K562 (cell line): ENCODE results near the gene IFRD1. TPM values are rescaled to one million over a fixed set of nuclear protein-coding genes. Genes with fewer than 3 reads are reported as not detected.
A peak's percentile ranks its signal among the peaks of the same experiment; 100 is the strongest.

Experiments used
- ESRRB ChIP-seq: fragments of 250-450 bp; sonication (Bioruptor Pico); IDR thresholded peaks from 2 replicates; pipeline ENCODE4 v1.5.0; 2020; ENCODE audit warnings: mild to moderate bottlenecking, moderate library complexity, borderline replicate concordance
- HIVEP1 ChIP-seq: fragments of 250-450 bp; sonication (Bioruptor Pico); IDR thresholded peaks from 2 replicates; pipeline ENCODE4 v1.4.0; 2020; ENCODE audit warnings: mild to moderate bottlenecking
- MAFK ChIP-seq: IDR thresholded peaks from 2 replicates; pipeline ENCODE4 v1.6.1; 2011; ENCODE audit warnings: low read length, improper control_type of control experiment
- NCOA2 ChIP-seq, 2 experiments: fragments of 450-650 bp; IDR thresholded peaks; 2 replicates each; pipeline ENCODE4 v1.6.1; 2018; ENCODE audit warnings: mild to moderate bottlenecking in 2 of 2, moderate library complexity in 1 of 2; ENCODE audit not compliant: partially characterized antibody in 2 of 2
- NFE2 ChIP-seq: IDR thresholded peaks from 2 replicates; pipeline ENCODE4 v1.6.1; 2014; ENCODE audit warnings: antibody characterized with exemption, low read depth
- NR2C1 ChIP-seq, 2 experiments: fragments of 450-650 bp; IDR thresholded peaks; 2 replicates each; pipeline ENCODE4 v1.6.1; 2017; ENCODE audit warnings: mild to moderate bottlenecking in 2 of 2, antibody characterized with exemption in 1 of 2, inconsistent platforms in 1 of 2, missing compliant biosample characterization in 1 of 2, missing genetic modification characterization in 1 of 2
- NR4A1 ChIP-seq, 2 experiments: fragments of 250-450 bp in 1 of 2; fragments of 450-650 bp in 1 of 2; sonication (Bioruptor Pico) in 1 of 2; IDR thresholded peaks; 2 replicates each; pipeline versions ENCODE4 v1.4.0 to v1.6.1; 2016 to 2020; ENCODE audit warnings: mild to moderate bottlenecking in 2 of 2, missing compliant biosample characterization in 1 of 2, missing genetic modification characterization in 1 of 2, moderate library complexity in 1 of 2
- SAFB ChIP-seq: fragments of 200-400 bp; formaldehyde crosslinking; IDR thresholded peaks from 2 replicates; pipeline ENCODE4 v1.6.1; 2017; ENCODE audit warnings: low read depth, low read length, borderline replicate concordance
- TAF1 ChIP-seq: IDR thresholded peaks from 2 replicates; pipeline ENCODE4 v1.6.1; 2011; ENCODE audit warnings: mild to moderate bottlenecking, low read length, moderate library complexity; ENCODE audit not compliant: insufficient read depth, control insufficient read depth, severe bottlenecking; ENCODE audit errors: extremely low read depth
- TEAD4 ChIP-seq, 2 experiments: sonication (generic) in 1 of 2; formaldehyde crosslinking in 1 of 2; IDR thresholded peaks; 2 replicates each; pipeline versions ENCODE4 v1.6.1 to v1.8.0; 2012 to 2022; ENCODE audit warnings: borderline replicate concordance in 1 of 2, inconsistent platforms in 1 of 2, low read length in 1 of 2, mild to moderate bottlenecking in 1 of 2, missing genetic modification reagents in 1 of 2
- ZNF830 ChIP-seq: fragments of 250-450 bp; sonication (Bioruptor Pico); IDR thresholded peaks from 2 replicates; pipeline ENCODE4 v1.5.0; 2021; ENCODE audit warnings: mild to moderate bottlenecking
- polyA plus RNA-seq, 8 experiments: library from polyadenylated mRNA; depleted of rRNA in 4 of 8; stranded (reverse) in 5 of 8; unstranded in 3 of 8; fragments of >200 nt; fragmentation: Nextera tagmentation in 2 of 8; fragmentation: Illumina TruSeq in 1 of 8; extraction: Ambion mirVana in 2 of 8; extraction: Trizol in 1 of 8; gene quantifications; 2 replicates each; pipeline versions ENCODE4 v1.2.1 to v1.2.3, GENCODE V29; 2011 to 2014; ENCODE audit warnings: inconsistent platforms in 1 of 8, missing spikeins in 1 of 8
- total RNA-seq, 7 experiments: library from RNA; depleted of rRNA in 6 of 7; stranded (reverse); fragments of >200 nt in 6 of 7; fragmentation: Illumina TruSeq in 2 of 7; extraction: Trizol in 2 of 7; gene quantifications; 2 replicates each; pipeline versions ENCODE4 v1.2.1 to v1.2.3, GENCODE V29; 2011 to 2021; ENCODE audit warnings: low replicate concordance in 1 of 7
- TF ChIP-seq, protein P1 (sequence below): sonication (generic); formaldehyde crosslinking; IDR thresholded peaks from 2 replicates; pipeline ENCODE4 v1.8.0; 2022; ENCODE audit warnings: mild to moderate bottlenecking, missing genetic modification reagents
- TF ChIP-seq, protein P2 (sequence below): fragments of 150-350 bp; IDR thresholded peaks from 2 replicates; pipeline ENCODE4 v1.6.1; 2014; ENCODE audit warnings: low read depth, mild to moderate bottlenecking, low read length, borderline replicate concordance
- TF ChIP-seq, protein P3 (sequence below), 3 experiments: fragments of 200-800 bp in 1 of 3; fragments of 250-450 bp in 1 of 3; fragments of 450-650 bp in 1 of 3; sonication (Bioruptor Pico) in 1 of 3; sonication (Bioruptor generic) in 1 of 3; formaldehyde crosslinking in 1 of 3; IDR thresholded peaks; 2 replicates each; pipeline versions ENCODE4 v1.6.1 to v1.8.0; 2016 to 2022; ENCODE audit warnings: mild to moderate bottlenecking in 2 of 3, missing genetic modification characterization in 2 of 3, missing compliant biosample characterization in 1 of 3, moderate library complexity in 1 of 3

The IFRD1 gene
- total and polyA plus RNA-seq, 9 of the 15 experiments (the other 6 are each of a cell fraction or from before 2014, with no cell fraction given): 27.6 to 81.8 (median 68.1) TPM

DNA sequence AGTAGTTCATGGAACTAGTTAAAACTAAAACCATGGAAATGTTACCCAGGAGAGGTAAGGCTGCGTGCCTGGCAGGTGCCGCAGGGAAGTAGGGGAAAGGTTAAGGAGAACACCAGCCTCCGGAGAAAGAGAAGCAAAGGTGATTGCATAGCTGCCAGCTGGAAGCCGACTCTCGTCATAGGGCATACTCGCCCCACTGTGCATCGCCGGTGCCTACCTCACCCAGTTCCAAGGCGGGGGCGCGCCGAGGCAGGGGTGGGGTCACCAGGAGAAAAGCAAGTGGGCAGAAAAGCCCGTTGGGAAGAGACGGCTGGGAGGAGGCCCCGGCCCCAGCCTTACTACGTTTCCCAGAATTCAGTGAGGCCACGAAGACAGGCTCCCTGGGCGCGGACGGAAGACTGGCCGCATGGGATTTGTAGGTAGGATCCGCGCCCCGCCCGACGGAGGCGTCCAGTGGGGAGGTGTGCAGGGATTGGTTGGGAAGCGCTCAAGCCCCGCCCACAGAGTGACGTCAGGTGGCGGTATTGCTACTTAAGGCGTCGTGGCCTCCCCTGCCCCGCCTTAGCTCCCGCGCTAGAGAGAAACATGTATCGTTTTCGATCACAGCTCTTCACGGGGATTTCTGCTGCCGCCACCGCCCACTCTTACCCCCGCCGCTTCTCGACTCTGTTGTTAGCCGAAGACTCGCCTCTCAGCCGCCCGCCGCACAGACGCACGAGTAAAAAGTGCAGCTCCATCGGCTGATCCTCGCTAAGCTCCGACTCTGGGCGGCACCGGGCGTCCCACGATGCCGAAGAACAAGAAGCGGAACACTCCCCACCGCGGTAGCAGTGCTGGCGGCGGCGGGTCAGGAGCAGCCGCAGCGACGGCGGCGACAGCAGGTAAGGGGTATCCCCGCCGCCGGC is at the start of gene IFRD1 (continued):
- TF ChIP-seq SAFB (no peak), TEAD4 (IDR thresholded peaks at IDR 0.05; ENCODE audit: low read length) (no peak), TEAD4 (CRISPR knock-in tag; IDR thresholded peaks at IDR 0.05; ENCODE audit: borderline replicate concordance) (no peak), NCOA2 (IDR thresholded peaks at IDR 0.05; ENCODE audit: partially characterized antibody in 2 of 2) (no peak), TAF1 (peak; percentile 95), ESRRB (CRISPR knock-in tag) (no peak), NR4A1 (CRISPR knock-in tag; IDR thresholded peaks at IDR 0.05) (0 out of 2 replicates have a peak, but pooled peaks have one; percentile 72), NR4A1 (tag; IDR thresholded peaks at IDR 0.05) (no peak), HIVEP1 (CRISPR knock-in tag) (peak; percentile 58; the same call in 1 of the 2 replicates), NFE2 (no peak), NR2C1 (IDR thresholded peaks at IDR 0.05) (no peak), NR2C1 (tag; IDR thresholded peaks at IDR 0.05) (0 out of 2 replicates have a peak, but pooled peaks have one; percentile 22), MAFK (peak; percentile 7; the same call in 1 of the 2 replicates), ZNF830 (CRISPR knock-in tag) (no peak)
- TF ChIP-seq, protein P1, sequence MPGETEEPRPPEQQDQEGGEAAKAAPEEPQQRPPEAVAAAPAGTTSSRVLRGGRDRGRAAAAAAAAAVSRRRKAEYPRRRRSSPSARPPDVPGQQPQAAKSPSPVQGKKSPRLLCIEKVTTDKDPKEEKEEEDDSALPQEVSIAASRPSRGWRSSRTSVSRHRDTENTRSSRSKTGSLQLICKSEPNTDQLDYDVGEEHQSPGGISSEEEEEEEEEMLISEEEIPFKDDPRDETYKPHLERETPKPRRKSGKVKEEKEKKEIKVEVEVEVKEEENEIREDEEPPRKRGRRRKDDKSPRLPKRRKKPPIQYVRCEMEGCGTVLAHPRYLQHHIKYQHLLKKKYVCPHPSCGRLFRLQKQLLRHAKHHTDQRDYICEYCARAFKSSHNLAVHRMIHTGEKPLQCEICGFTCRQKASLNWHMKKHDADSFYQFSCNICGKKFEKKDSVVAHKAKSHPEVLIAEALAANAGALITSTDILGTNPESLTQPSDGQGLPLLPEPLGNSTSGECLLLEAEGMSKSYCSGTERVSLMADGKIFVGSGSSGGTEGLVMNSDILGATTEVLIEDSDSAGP: 0 out of 2 replicates have a peak, but pooled peaks have one; percentile 4
- TF ChIP-seq, protein P2, sequence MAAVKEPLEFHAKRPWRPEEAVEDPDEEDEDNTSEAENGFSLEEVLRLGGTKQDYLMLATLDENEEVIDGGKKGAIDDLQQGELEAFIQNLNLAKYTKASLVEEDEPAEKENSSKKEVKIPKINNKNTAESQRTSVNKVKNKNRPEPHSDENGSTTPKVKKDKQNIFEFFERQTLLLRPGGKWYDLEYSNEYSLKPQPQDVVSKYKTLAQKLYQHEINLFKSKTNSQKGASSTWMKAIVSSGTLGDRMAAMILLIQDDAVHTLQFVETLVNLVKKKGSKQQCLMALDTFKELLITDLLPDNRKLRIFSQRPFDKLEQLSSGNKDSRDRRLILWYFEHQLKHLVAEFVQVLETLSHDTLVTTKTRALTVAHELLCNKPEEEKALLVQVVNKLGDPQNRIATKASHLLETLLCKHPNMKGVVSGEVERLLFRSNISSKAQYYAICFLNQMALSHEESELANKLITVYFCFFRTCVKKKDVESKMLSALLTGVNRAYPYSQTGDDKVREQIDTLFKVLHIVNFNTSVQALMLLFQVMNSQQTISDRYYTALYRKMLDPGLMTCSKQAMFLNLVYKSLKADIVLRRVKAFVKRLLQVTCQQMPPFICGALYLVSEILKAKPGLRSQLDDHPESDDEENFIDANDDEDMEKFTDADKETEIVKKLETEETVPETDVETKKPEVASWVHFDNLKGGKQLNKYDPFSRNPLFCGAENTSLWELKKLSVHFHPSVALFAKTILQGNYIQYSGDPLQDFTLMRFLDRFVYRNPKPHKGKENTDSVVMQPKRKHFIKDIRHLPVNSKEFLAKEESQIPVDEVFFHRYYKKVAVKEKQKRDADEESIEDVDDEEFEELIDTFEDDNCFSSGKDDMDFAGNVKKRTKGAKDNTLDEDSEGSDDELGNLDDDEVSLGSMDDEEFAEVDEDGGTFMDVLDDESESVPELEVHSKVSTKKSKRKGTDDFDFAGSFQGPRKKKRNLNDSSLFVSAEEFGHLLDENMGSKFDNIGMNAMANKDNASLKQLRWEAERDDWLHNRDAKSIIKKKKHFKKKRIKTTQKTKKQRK: no peak
- TF ChIP-seq, protein P3, sequence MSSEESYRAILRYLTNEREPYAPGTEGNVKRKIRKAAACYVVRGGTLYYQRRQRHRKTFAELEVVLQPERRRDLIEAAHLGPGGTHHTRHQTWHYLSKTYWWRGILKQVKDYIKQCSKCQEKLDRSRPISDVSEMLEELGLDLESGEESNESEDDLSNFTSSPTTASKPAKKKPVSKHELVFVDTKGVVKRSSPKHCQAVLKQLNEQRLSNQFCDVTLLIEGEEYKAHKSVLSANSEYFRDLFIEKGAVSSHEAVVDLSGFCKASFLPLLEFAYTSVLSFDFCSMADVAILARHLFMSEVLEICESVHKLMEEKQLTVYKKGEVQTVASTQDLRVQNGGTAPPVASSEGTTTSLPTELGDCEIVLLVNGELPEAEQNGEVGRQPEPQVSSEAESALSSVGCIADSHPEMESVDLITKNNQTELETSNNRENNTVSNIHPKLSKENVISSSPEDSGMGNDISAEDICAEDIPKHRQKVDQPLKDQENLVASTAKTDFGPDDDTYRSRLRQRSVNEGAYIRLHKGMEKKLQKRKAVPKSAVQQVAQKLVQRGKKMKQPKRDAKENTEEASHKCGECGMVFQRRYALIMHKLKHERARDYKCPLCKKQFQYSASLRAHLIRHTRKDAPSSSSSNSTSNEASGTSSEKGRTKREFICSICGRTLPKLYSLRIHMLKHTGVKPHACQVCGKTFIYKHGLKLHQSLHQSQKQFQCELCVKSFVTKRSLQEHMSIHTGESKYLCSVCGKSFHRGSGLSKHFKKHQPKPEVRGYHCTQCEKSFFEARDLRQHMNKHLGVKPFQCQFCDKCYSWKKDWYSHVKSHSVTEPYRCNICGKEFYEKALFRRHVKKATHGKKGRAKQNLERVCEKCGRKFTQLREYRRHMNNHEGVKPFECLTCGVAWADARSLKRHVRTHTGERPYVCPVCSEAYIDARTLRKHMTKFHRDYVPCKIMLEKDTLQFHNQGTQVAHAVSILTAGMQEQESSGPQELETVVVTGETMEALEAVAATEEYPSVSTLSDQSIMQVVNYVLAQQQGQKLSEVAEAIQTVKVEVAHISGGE (CRISPR knock-in tag; IDR thresholded peaks at IDR 0.05): peak; percentile 66 to 94 (median 91); a peak in 5 of 6 replicates
